A549 (cell line): ENCODE data around the gene MRTFB.

Source experiments
- BHLHE40 ChIP-seq: IDR thresholded peaks from 2 replicates; pipeline ENCODE4 v1.6.1; 2012; ENCODE audit warnings: low read depth, low read length, inconsistent platforms
- CEBPB ChIP-seq, 2 experiments: fragments of >200 bp in 1 of 2; sonication (Bioruptor Twin) in 1 of 2; formaldehyde crosslinking in 1 of 2; IDR thresholded peaks; 2 replicates each; pipeline ENCODE4 v1.6.1; 2012 to 2016
- CHD2 ChIP-seq: fragments of 150-350 bp; IDR thresholded peaks from 2 replicates; pipeline ENCODE4 v1.6.1; 2014; ENCODE audit warnings: low read length; ENCODE audit not compliant: partially characterized antibody
- EP300 ChIP-seq, 2 experiments: fragments of >200 bp; sonication (Bioruptor Twin); formaldehyde crosslinking; IDR thresholded peaks; 2 replicates in 1 of 2; 3 replicates in 1 of 2; pipeline ENCODE4 v1.6.1; 2016 to 2017
- FOSL2 ChIP-seq, 2 experiments: fragments of 450-650 bp in 1 of 2; fragments of >200 bp in 1 of 2; sonication (Bioruptor Twin) in 1 of 2; formaldehyde crosslinking; IDR thresholded peaks; 2 replicates each; pipeline versions ENCODE4 v1.5.0 to v1.6.1; 2016 to 2020; ENCODE audit warnings: mild to moderate bottlenecking in 1 of 2, moderate library complexity in 1 of 2
- POLR2A ChIP-seq: IDR thresholded peaks from 2 replicates; pipeline ENCODE4 v1.6.1; 2012; ENCODE audit warnings: mild to moderate bottlenecking, low read length
- RAD21 ChIP-seq, 2 experiments: fragments of >200 bp in 1 of 2; sonication (Bioruptor Twin) in 1 of 2; formaldehyde crosslinking in 1 of 2; IDR thresholded peaks in 1 of 2; conservative IDR thresholded peaks in 1 of 2; 2 replicates in 1 of 2; 3 replicates in 1 of 2; pipeline ENCODE4 v1.6.1; 2012 to 2018; ENCODE audit warnings: inconsistent platforms in 1 of 2
- ZNF302 ChIP-seq: fragments of 250-450 bp; sonication (Bioruptor Pico); IDR thresholded peaks from 2 replicates; pipeline ENCODE4 v1.9.0; 2021; ENCODE audit warnings: inconsistent platforms, mild to moderate bottlenecking, moderate library complexity
- TF ChIP-seq, protein P1 (sequence below): fragments of >200 bp; sonication (Bioruptor Twin); formaldehyde crosslinking; IDR thresholded peaks from 3 replicates; pipeline ENCODE4 v1.5.1; 2016
- TF ChIP-seq, protein P2 (sequence below): IDR thresholded peaks from 2 replicates; pipeline ENCODE4 v1.6.1; 2012
- TF ChIP-seq, protein P3 (sequence below): IDR thresholded peaks from 2 replicates; pipeline ENCODE4 v1.6.1; 2012; ENCODE audit warnings: low read depth, borderline replicate concordance
- TF ChIP-seq, protein P4 (sequence below): fragments of 200-600 bp; sonication (generic); IDR thresholded peaks from 2 replicates; pipeline ENCODE4 v1.6.1; 2016; ENCODE audit warnings: antibody characterized with exemption, mild to moderate bottlenecking, moderate library complexity

DNA sequence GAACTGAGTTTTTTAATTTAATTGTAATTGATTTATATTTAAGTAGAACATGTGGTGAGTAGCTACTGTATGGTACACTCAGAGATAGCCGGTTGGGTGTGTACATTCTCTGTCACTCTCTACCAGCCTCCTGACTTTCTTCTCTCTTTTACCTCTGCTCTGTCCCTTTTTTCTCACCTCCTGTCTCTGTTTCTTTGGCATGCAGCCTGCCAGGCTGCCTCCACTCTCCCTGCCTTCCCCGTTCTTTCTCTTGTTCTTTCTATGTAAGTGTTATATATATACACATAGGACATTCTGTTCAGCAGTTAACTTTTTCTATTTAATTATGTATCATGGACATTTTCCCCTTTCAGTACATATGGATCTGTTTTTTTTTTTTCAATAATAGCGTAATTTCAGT lies 50.8 kb downstream of the MRTFB start:
- TF ChIP-seq BHLHE40 (no peak), POLR2A (no peak), FOSL2 (IDR thresholded peaks at IDR 0.05) (no peak), FOSL2 (CRISPR knock-in tag; IDR thresholded peaks at IDR 0.05) (no peak), RAD21 (conservative IDR thresholded peaks at IDR 0.05 in 1 of 2, IDR thresholded peaks at IDR 0.05 in 1 of 2) (no peak), ZNF302 (no peak), CHD2 (no peak), EP300 (IDR thresholded peaks at IDR 0.05) (no peak), CEBPB (IDR thresholded peaks at IDR 0.05) (no peak)
- TF ChIP-seq, protein P1, sequence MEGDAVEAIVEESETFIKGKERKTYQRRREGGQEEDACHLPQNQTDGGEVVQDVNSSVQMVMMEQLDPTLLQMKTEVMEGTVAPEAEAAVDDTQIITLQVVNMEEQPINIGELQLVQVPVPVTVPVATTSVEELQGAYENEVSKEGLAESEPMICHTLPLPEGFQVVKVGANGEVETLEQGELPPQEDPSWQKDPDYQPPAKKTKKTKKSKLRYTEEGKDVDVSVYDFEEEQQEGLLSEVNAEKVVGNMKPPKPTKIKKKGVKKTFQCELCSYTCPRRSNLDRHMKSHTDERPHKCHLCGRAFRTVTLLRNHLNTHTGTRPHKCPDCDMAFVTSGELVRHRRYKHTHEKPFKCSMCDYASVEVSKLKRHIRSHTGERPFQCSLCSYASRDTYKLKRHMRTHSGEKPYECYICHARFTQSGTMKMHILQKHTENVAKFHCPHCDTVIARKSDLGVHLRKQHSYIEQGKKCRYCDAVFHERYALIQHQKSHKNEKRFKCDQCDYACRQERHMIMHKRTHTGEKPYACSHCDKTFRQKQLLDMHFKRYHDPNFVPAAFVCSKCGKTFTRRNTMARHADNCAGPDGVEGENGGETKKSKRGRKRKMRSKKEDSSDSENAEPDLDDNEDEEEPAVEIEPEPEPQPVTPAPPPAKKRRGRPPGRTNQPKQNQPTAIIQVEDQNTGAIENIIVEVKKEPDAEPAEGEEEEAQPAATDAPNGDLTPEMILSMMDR = no peak
- TF ChIP-seq, protein P2, sequence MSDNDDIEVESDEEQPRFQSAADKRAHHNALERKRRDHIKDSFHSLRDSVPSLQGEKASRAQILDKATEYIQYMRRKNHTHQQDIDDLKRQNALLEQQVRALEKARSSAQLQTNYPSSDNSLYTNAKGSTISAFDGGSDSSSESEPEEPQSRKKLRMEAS = no peak
- TF ChIP-seq, protein P3, sequence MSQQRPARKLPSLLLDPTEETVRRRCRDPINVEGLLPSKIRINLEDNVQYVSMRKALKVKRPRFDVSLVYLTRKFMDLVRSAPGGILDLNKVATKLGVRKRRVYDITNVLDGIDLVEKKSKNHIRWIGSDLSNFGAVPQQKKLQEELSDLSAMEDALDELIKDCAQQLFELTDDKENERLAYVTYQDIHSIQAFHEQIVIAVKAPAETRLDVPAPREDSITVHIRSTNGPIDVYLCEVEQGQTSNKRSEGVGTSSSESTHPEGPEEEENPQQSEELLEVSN = no peak
- TF ChIP-seq, protein P4, sequence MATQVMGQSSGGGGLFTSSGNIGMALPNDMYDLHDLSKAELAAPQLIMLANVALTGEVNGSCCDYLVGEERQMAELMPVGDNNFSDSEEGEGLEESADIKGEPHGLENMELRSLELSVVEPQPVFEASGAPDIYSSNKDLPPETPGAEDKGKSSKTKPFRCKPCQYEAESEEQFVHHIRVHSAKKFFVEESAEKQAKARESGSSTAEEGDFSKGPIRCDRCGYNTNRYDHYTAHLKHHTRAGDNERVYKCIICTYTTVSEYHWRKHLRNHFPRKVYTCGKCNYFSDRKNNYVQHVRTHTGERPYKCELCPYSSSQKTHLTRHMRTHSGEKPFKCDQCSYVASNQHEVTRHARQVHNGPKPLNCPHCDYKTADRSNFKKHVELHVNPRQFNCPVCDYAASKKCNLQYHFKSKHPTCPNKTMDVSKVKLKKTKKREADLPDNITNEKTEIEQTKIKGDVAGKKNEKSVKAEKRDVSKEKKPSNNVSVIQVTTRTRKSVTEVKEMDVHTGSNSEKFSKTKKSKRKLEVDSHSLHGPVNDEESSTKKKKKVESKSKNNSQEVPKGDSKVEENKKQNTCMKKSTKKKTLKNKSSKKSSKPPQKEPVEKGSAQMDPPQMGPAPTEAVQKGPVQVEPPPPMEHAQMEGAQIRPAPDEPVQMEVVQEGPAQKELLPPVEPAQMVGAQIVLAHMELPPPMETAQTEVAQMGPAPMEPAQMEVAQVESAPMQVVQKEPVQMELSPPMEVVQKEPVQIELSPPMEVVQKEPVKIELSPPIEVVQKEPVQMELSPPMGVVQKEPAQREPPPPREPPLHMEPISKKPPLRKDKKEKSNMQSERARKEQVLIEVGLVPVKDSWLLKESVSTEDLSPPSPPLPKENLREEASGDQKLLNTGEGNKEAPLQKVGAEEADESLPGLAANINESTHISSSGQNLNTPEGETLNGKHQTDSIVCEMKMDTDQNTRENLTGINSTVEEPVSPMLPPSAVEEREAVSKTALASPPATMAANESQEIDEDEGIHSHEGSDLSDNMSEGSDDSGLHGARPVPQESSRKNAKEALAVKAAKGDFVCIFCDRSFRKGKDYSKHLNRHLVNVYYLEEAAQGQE = no peak
